GM19372 (cell line): Measurements from ENCODE around the gene RECK.

Experiments used
- ATAC-seq: cut with Tn5 transposase; IDR thresholded peaks from one replicate; pipeline ENCODE4 v1.9.1; 2021; ENCODE audit warnings: mild to moderate bottlenecking, low read depth, moderate library complexity; ENCODE audit not compliant: unreplicated experiment

RECK gene

GRCh38 chr9:36169708-36170107 lies 133.0 kb downstream of the RECK start:
- ATAC-seq, result no peak

DNA sequence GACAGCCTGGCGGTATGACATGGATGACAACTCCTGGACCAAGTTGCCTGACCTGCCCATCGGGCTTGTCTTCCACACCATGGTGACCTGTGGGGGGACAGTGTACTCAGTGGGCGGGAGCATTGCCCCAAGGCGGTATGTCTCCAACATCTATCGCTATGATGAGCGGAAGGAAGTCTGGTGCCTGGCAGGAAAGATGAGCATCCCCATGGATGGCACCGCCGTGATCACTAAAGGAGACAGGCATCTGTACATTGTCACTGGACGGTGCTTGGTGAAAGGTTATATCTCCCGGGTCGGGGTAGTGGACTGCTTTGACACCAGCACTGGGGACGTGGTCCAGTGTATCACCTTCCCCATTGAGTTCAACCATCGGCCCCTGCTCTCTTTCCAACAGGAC lies 133.8 kb downstream of the RECK start:
- ATAC-seq, result no peak

DNA sequence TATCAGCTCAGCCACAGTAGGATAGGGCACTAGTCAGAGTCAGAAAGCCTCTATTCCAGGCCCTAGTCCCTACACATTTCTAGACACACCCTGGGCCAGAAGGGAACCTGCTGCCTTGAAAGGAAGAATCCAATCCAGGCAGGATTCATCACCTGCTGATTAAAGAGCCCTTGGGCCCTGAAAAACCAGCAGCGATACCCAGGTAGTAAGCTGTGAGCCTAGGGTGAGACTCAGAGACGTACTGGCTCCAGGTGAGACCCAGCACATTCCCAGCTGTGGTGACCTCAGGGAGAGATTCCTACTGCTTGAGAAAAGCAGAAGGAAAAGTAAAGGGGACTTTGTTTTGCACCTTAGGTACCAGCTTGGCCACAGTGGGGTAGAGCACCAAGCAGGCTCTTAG lies 137.1 kb downstream of the RECK start:
- no peak for ATAC-seq
